CD8-positive, alpha-beta memory T cell (primary cell): ENCODE measurements around the gene CT45A5. TPM values are rescaled to one million over a fixed set of nuclear protein-coding genes. Genes with fewer than 3 reads are reported as not detected.
"Not testable (repeated sequence)": the region's sequence is repeated elsewhere in the genome, so short reads cannot be mapped to it uniquely, and the experiment has no call there.

Experiments used
- CTCF ChIA-PET: fragments of 350-600 bp; sonication (Branson Sonifier 250); formaldehyde crosslinking; loops from one replicate; lab custom pipeline; 2021; ENCODE audit warnings: antibody characterized with exemption; lab: Charles Lee
- POLR2A ChIA-PET: fragments of 350-600 bp; sonication (Branson Sonifier 250); formaldehyde crosslinking; loops from one replicate; lab custom pipeline; 2021; ENCODE audit warnings: antibody characterized with exemption; lab: Charles Lee
- DNase-seq, 5 donors: peaks; one replicate each; pipeline versions ENCODE4 v3.0.0 to v3.0.0-alpha.2; 2020 to 2022; ENCODE audit warnings: mixed read lengths in 1 of 5
- H3K27ac ChIP-seq: one replicate; pipeline ENCODE4 v1.7.0; 2013; ENCODE audit warnings: low read depth, mild to moderate bottlenecking, low read length, moderate library complexity
- H3K27me3 ChIP-seq: 2 replicates; pipeline ENCODE4 v1.7.0; 2013; ENCODE audit warnings: low read length, mild to moderate bottlenecking; ENCODE audit not compliant: insufficient read depth, poor library complexity, severe bottlenecking
- H3K36me3 ChIP-seq: 2 replicates; pipeline ENCODE4 v1.7.0; 2013; ENCODE audit warnings: mild to moderate bottlenecking, low read length, moderate library complexity; ENCODE audit not compliant: insufficient read depth
- H3K4me1 ChIP-seq: 2 replicates; pipeline ENCODE4 v1.7.0; 2013; ENCODE audit warnings: mild to moderate bottlenecking, low read length, moderate library complexity; ENCODE audit not compliant: insufficient read depth
- H3K4me3 ChIP-seq: 2 replicates; pipeline ENCODE4 v1.7.0; 2013; ENCODE audit warnings: mild to moderate bottlenecking, low read length
- H3K9me3 ChIP-seq: 2 replicates; pipeline ENCODE4 v1.7.0; 2013; ENCODE audit warnings: mild to moderate bottlenecking, low read length
- H3K27ac Mint-ChIP-seq, 8 donors: one replicate each; pipeline ENCODE4 v1.8.0; 2020 to 2021; ENCODE audit warnings: mixed read lengths in 8 of 8, mild to moderate bottlenecking in 6 of 8, inconsistent platforms in 3 of 8, moderate library complexity in 3 of 8
- H3K27me3 Mint-ChIP-seq, 2 donors: one replicate each; pipeline ENCODE4 v1.8.0; 2020 to 2021; ENCODE audit warnings: mixed read lengths in 2 of 2, mild to moderate bottlenecking in 1 of 2, moderate library complexity in 1 of 2
- H3K36me3 Mint-ChIP-seq, 3 donors: one replicate each; pipeline ENCODE4 v1.8.0; 2020 to 2021; ENCODE audit warnings: mixed read lengths in 3 of 3, inconsistent platforms in 1 of 3, mild to moderate bottlenecking in 1 of 3
- H3K4me1 Mint-ChIP-seq, 3 donors: one replicate each; pipeline ENCODE4 v1.8.0; 2020 to 2021; ENCODE audit warnings: mixed read lengths in 3 of 3, inconsistent platforms in 1 of 3, mild to moderate bottlenecking in 1 of 3
- H3K4me3 Mint-ChIP-seq, 7 donors: one replicate each; pipeline ENCODE4 v1.8.0; 2020 to 2021; ENCODE audit warnings: mixed read lengths in 7 of 7, mild to moderate bottlenecking in 6 of 7, moderate library complexity in 4 of 7, inconsistent platforms in 2 of 7
- H3K9me3 Mint-ChIP-seq, 5 donors: one replicate each; pipeline ENCODE4 v1.8.0; 2020 to 2022; ENCODE audit warnings: mixed read lengths in 5 of 5, mild to moderate bottlenecking in 3 of 5, moderate library complexity in 2 of 5, inconsistent platforms in 1 of 5
- polyA plus RNA-seq: library from polyadenylated mRNA; unstranded; fragments of 300-500 nt; fragmentation: Illumina TruSeq; gene quantifications from one replicate; pipeline ENCODE4 v1.2.3, GENCODE V29; 2021
- total RNA-seq, 2 experiments: library from RNA; stranded (reverse); gene quantifications; one replicate each; pipeline ENCODE4 v1.2.3, GENCODE V29; 2021

CT45A5 gene, protein sequence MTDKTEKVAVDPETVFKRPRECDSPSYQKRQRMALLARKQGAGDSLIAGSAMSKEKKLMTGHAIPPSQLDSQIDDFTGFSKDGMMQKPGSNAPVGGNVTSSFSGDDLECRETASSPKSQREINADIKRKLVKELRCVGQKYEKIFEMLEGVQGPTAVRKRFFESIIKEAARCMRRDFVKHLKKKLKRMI
- total RNA-seq (not detected), polyA plus RNA-seq (not detected)

GRCh38 chrX:135785403-135785802 is at the start of gene CT45A5:
Gene CT45A5, minus strand, starts transcription at chrX:135785503. Its CDS starts 3,774 bp downstream, at chrX:135781729.
- H3K9me3 ChIP-seq, H3K27ac Mint-ChIP-seq, H3K4me3 Mint-ChIP-seq, H3K27me3 ChIP-seq, H3K9me3 Mint-ChIP-seq, CTCF ChIA-PET, H3K4me1 ChIP-seq, H3K4me3 ChIP-seq, POLR2A ChIA-PET, H3K4me1 Mint-ChIP-seq, DNase-seq, H3K27me3 Mint-ChIP-seq, H3K36me3 ChIP-seq, H3K36me3 Mint-ChIP-seq, H3K27ac ChIP-seq: not testable (repeated sequence)

- H3K27me3 ChIP-seq, H3K4me3 Mint-ChIP-seq, H3K9me3 Mint-ChIP-seq, POLR2A ChIA-PET, H3K4me1 Mint-ChIP-seq, H3K4me1 ChIP-seq, H3K4me3 ChIP-seq, H3K36me3 ChIP-seq, H3K27me3 Mint-ChIP-seq, DNase-seq, H3K9me3 ChIP-seq, H3K27ac Mint-ChIP-seq, H3K27ac ChIP-seq, CTCF ChIA-PET, H3K36me3 Mint-ChIP-seq: not testable (repeated sequence)
These were observed 34.6 kb upstream of the CT45A5 start, which contains the start of gene CT45A2 for GRCh38 chrX:135819912-135820311. Gene CT45A2, minus strand, starts transcription at chrX:135820012. Its CDS starts 3,747 bp downstream, at chrX:135816265.

- H3K36me3 ChIP-seq, H3K4me3 Mint-ChIP-seq, H3K4me1 ChIP-seq, H3K27me3 Mint-ChIP-seq, H3K4me3 ChIP-seq, H3K9me3 Mint-ChIP-seq, H3K36me3 Mint-ChIP-seq, H3K27me3 ChIP-seq, H3K27ac Mint-ChIP-seq, DNase-seq, H3K9me3 ChIP-seq, H3K27ac ChIP-seq, POLR2A ChIA-PET, CTCF ChIA-PET, H3K4me1 Mint-ChIP-seq: not testable (repeated sequence)
These were observed 17.4 kb upstream of the CT45A5 start, which contains the start of gene CT45A6 for GRCh38 chrX:135802687-135803086. Gene CT45A6, minus strand, starts transcription at chrX:135802787. Its CDS starts 3,794 bp downstream, at chrX:135798993.

GRCh38 chrX:135768091-135768490 is 17.2 kb downstream of the CT45A5 start, which contains the start of gene CT45A3:
Gene CT45A3, minus strand, starts transcription at chrX:135768191. Its CDS starts 3,747 bp downstream, at chrX:135764444.
- POLR2A ChIA-PET, DNase-seq, H3K4me3 ChIP-seq, H3K9me3 ChIP-seq, H3K27ac ChIP-seq, H3K27ac Mint-ChIP-seq, H3K36me3 Mint-ChIP-seq, H3K4me1 ChIP-seq, H3K36me3 ChIP-seq, H3K9me3 Mint-ChIP-seq, H3K27me3 ChIP-seq, H3K4me3 Mint-ChIP-seq, CTCF ChIA-PET, H3K4me1 Mint-ChIP-seq, H3K27me3 Mint-ChIP-seq: not testable (repeated sequence)

DNA sequence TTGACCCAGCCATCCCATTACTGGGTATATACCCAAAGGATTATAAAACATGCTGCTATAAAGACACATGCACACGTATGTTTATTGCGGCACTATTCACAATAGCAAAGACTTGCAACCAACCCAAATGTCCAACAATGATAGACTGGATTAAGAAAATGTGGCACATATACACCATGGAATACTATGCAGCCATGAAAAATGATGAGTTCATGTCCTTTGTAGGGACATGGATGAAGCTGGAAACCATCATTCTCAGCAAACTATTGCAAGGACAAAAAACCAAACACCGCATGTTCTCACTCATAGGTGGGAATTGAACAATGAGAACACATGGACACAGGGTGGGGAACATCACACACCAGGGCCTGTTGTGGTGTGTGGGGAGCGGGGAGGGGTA is 40.6 kb downstream of the CT45A5 start:
- POLR2A ChIA-PET, H3K27me3 Mint-ChIP-seq, H3K4me1 Mint-ChIP-seq, H3K4me3 ChIP-seq, H3K27ac Mint-ChIP-seq, H3K27ac ChIP-seq, H3K9me3 ChIP-seq, H3K36me3 Mint-ChIP-seq, H3K9me3 Mint-ChIP-seq, DNase-seq, H3K36me3 ChIP-seq, CTCF ChIA-PET, H3K4me1 ChIP-seq, H3K4me3 Mint-ChIP-seq, H3K27me3 ChIP-seq: not testable (repeated sequence)

GRCh38 chrX:135741192-135741715 is 44.0 kb downstream of the CT45A5 start:
- H3K9me3 Mint-ChIP-seq: no peaks in the 10 kb centered on the region
- Histone ChIP-seq H3K36me3 (no peaks in the 10 kb centered on the region), H3K4me3 (no peak overlapping the region), H3K9me3 (no peaks in the 10 kb centered on the region), H3K27me3 (no peaks in the 10 kb centered on the region), H3K4me1 (no peaks in the 10 kb centered on the region), H3K27ac (no peak overlapping the region)
- no peak overlapping the region for H3K27ac Mint-ChIP-seq
- no peak for DNase-seq
- no peaks in the 10 kb centered on the region for H3K36me3 Mint-ChIP-seq
- POLR2A ChIA-PET: no interaction called here
- peak overlapping the region in 1 of 7 donors; percentile 38 for H3K4me3 Mint-ChIP-seq
- peaks cover 1 to 4% of the 10 kb centered on the region in 2 donors for H3K27me3 Mint-ChIP-seq
- CTCF ChIA-PET: no interaction called here
- H3K4me1 Mint-ChIP-seq: peaks cover 0 to 4% (median 0%) of the 10 kb centered on the region in 3 donors

DNA sequence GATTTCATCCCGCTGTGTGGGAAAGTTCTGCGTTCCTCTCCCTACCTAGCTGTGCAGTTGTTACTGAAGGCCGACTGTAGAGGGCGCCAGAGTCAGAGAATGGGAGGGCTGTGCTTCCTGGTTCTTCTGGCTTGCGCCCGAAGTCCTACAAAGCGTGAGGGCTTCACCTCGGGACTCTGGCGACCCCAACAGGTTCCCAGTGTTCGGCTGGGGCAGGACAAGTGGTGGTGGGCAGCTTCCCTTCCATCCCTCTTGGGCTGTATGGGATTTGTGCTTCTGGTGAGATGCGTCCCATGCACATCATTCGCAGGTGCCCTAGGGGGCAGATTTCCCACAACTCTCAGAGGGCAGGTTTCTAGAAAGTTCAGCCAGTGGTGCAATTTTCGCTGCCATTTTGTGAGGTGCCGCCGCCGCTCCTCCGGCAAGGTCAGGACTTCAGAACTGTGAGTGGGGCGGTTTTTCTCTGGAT is 44.6 kb downstream of the CT45A5 start:
- Histone ChIP-seq H3K27ac (no peak overlapping the region), H3K4me1 (no peaks in the 10 kb centered on the region), H3K4me3 (no peak overlapping the region), H3K9me3 (no peaks in the 10 kb centered on the region), H3K27me3 (no peaks in the 10 kb centered on the region), H3K36me3 (no peaks in the 10 kb centered on the region)
- H3K4me1 Mint-ChIP-seq: peaks cover 0 to 4% (median 0%) of the 10 kb centered on the region in 3 donors
- peak in 4 of 5 donors; percentile 1 to 40 (median 6) for DNase-seq
- no peak overlapping the region for H3K27ac Mint-ChIP-seq
- H3K27me3 Mint-ChIP-seq: peaks cover 1 to 4% of the 10 kb centered on the region in 2 donors
- no peaks in the 10 kb centered on the region for H3K36me3 Mint-ChIP-seq
- H3K4me3 Mint-ChIP-seq: peak overlapping the region in 4 of 7 donors; percentile 0 to 37 (median 18)
- no peaks in the 10 kb centered on the region for H3K9me3 Mint-ChIP-seq
- ChIA-PET CTCF (no interaction called here), POLR2A (no interaction called here)

DNA sequence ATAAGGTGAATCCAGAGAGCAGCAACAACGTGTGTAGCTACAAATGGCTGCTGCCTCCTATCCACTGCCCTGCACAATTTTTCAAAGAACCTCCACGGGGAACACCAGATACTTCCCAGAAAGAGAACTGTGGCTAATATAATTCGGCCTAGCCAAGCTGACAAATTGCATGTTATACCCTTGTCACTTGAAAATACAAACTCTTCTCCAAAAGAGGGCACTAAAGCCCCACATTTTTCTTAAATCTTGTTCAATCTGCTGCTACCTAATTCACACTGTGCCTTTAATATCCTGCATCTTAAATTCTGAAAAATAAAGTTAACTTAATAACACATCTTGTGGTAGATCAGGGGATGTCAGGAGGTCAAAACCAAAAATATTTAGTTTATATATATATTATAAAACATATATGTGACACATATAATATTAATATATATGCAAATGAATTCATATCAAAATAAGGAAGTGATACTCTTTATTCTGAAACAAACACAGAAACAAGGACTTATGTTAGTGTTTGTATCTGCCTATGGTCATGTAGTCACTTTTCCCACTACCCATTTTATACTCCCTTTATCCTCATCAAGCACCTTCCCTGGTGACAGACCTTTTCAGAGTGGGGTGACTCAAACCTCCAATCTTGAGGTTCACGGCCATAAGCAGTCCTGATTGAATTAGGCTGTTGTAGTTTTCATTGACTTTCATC is 47.8 kb downstream of the CT45A5 start:
- Mint-ChIP-seq H3K4me1 (peaks cover 0 to 4% (median 0%) of the 10 kb centered on the region in 3 donors), H3K9me3 (no peaks in the 10 kb centered on the region), H3K27ac (no peak overlapping the region), H3K36me3 (no peaks in the 10 kb centered on the region), H3K4me3 (no peak overlapping the region), H3K27me3 (peaks cover 1 to 4% of the 10 kb centered on the region in 2 donors)
- H3K27me3 ChIP-seq: no peaks in the 10 kb centered on the region
- no peak overlapping the region for H3K4me3 ChIP-seq
- H3K9me3 ChIP-seq: no peaks in the 10 kb centered on the region
- no peaks in the 10 kb centered on the region for H3K4me1 ChIP-seq
- CTCF ChIA-PET: no interaction called here
- POLR2A ChIA-PET: no interaction called here
- no peak for DNase-seq
- H3K27ac ChIP-seq: no peak overlapping the region
- H3K36me3 ChIP-seq: no peaks in the 10 kb centered on the region
